HTERT RPE-1 (cell line): ENCODE data around the gene TNFSF11.

Experiments
- in situ Hi-C: fragments of 300-500 bp; cut with MboI; formaldehyde crosslinking; loops from 4 replicates; pipeline ENCODE4 v1.14.3; 2020; ENCODE audit warnings: low sequenced_read_pairs

The TNFSF11 gene

GRCh38 chr13:42651936-42652641 lies 78.1 kb downstream of the TNFSF11 start:
- in situ Hi-C loops, result no loop called here

DNA sequence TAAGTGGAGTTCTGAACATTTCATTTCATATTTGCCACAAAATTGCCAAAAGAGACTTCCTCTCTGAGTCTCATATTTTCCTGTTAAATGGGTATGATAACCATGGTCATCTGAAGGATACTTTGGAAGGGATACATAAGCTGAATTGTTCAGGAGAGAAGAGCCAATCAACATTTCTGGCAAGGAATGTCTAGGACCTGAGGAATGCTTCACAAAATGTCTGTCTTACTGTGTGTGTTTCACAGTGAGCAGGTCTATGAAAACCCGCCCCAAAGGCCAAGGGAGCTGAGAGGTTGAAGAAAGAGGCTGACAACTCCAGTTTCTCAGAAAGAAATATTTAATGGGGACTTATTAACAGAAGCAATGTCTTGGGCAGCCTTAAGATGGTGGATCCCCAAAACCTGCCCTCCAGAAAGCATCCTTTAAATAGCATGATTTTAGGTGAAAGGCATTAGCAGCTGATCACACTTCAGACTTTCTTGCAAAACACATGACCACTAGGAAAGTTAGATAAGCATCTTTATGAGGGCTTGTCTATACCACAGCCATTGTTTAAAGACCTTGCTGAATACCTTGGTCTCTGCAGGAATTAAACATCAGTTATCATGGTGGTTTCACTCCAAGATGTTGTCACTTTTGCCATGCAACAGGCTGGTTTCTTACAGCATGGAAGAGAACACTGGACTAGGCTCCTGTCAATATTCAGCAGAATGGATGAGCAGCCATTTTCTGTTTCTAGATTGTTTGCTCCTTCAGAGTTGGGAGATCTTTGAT lies 78.9 kb downstream of the TNFSF11 start:
- in situ Hi-C loops, result no loop called here

DNA sequence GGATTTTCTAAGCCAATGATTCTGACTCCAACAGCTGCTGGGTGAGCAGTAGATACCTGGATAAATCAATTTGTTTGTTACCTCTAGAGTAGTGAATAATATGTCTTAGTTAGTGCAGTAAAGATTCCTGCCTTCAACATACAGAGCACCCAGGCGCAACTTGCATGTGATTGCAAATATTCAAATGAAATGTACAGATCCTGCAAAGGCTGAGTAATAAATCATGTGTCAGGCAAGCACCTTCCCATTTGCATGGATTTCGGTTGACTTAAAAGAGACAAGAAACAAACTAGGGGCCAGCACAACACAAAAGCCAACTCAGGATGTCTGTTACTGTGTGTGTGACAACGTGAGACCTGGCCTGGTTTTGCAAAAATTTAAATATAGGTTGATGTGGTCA lies 79.7 kb downstream of the TNFSF11 start:
- in situ Hi-C loops, result no loop called here

DNA sequence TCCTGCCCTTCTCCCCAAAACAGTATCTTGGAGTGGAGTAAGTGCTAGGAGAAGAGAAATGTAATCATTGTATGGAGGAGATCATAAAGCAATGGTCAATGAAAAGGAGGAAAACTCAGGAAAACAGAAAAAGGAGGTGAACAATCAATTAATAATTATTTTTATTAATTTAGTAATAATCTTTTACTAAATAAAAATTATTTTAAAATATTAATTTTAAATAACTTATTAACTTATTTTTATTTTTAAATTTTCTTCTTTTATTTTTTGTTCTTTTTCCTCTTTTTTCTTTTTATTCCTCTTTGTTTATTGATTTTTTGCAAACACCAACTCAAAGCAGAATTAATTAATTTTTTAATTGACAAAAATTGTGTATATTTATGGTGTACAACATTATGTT lies 80.3 kb downstream of the TNFSF11 start:
- in situ Hi-C loops, result no loop called here

GRCh38 chr13:42654722-42655121 lies 80.8 kb downstream of the TNFSF11 start:
- in situ Hi-C loops, result no loop called here

DNA sequence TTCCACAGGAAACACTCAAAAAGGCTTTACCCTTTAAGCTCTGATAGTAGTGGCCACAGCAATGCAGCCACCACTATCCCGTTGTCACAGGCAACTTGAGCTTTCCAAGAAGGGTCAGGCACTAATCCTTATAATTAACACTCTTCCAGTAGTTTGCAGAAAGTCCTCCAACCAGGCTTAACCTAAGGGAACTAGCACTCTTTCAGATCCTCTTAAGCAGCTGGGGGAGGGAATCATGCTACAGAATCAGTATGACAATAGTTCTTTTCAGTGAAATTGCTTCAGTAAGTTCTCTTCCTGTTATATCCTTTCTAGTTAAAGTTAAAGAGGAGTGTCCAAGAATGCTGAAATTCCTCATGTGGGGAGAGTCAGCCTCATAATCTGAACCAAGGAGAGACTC lies 82.2 kb downstream of the TNFSF11 start:
- in situ Hi-C loops, result no loop called here

DNA sequence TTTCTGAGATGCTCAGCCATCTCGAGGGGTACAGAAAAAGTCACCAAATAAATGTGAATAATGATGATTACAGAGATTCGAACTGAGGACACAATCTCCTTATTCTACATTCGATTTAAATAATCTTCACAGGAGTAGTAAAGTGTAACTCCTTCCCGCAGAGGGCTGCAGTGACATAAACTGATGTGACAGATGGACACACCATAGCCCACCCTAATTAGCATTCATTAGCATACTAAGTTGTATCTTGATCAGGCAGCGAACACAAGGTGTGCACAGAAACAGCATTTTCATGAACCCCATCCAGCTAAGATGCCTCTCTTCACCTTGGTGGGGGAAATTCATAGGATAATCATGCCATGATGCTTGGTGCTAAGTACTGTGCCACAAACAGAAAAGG lies 83.0 kb downstream of the TNFSF11 start:
- in situ Hi-C loops, result no loop called here
